ENCODE results near the gene CPT1A. TPM values are rescaled to one million over a fixed set of nuclear protein-coding genes. Genes with fewer than 3 reads are reported as not detected.

The CPT1A gene
- polyA plus RNA-seq, 1 experiment = 29.8 TPM

DNA sequence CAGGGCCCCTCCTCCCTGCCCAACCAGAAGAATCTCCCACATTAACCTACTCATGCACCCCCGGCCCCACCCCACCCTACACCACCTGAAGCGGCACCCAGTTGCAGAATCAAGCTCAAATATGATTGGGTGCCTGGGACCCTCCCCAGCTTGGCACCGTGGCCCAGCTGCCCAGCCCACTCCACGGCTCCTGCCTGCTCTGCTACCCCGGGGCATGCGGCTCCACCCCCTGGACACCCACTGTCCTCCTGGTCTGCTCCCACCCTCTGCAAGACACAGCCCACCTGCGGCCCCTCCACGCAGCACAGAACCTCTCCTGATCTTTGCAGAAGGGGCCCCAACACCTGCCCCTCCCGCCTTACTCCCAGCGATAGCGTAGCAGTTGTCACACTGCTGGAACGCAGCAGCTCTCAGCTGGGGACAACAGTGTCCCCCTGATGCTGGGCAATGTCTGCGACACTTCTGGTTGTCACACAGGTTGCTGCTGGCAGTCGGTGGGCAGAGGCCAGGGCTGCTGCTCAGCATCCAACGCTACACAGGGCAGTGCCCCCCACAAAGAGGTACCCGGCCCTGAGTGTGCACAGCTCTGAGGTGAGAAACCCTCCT is 58.4 kb downstream of the CPT1A start:
- no peaks in the 10 kb centered on the region for H3K27me3 ChIP-seq (ENCODE audit: control insufficient read depth, insufficient read depth, low read length)
- DNase-seq (ENCODE audit: low read depth) = no peak
- peaks cover 24% of the 10 kb centered on the region for H3K36me3 ChIP-seq (ENCODE audit: control insufficient read depth, insufficient read depth, low read length)
- no peak overlapping the region for H3K4me3 ChIP-seq (ENCODE audit: low read depth, low read length)
- ChIA-PET CTCF (no interaction called here), POLR2A (no interaction called here)
- TF ChIP-seq, protein P1, sequence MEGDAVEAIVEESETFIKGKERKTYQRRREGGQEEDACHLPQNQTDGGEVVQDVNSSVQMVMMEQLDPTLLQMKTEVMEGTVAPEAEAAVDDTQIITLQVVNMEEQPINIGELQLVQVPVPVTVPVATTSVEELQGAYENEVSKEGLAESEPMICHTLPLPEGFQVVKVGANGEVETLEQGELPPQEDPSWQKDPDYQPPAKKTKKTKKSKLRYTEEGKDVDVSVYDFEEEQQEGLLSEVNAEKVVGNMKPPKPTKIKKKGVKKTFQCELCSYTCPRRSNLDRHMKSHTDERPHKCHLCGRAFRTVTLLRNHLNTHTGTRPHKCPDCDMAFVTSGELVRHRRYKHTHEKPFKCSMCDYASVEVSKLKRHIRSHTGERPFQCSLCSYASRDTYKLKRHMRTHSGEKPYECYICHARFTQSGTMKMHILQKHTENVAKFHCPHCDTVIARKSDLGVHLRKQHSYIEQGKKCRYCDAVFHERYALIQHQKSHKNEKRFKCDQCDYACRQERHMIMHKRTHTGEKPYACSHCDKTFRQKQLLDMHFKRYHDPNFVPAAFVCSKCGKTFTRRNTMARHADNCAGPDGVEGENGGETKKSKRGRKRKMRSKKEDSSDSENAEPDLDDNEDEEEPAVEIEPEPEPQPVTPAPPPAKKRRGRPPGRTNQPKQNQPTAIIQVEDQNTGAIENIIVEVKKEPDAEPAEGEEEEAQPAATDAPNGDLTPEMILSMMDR (IDR thresholded peaks at IDR 0.05; ENCODE audit: insufficient read depth, low read depth, low read length) = no peak

DNA sequence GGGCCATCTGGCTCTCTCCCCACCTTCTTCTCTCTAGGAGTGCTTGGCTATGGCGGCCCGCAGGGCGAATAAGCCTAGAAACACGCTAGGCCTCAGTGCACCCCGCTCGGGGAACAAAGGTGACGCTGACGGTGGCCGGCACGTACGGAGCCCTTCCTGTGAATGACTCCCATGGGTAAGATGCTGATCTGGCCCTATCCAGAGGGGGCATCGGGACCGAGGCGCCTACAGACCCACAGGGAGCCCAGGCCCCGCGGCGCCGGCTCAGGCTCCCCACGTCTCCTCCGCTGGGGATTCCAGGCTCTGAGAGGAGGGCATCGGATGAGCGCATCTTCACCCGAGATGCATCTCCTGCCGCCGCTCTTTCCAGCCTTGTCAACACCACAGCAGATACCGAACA is 59.0 kb downstream of the CPT1A start:
- Histone ChIP-seq H3K4me3 (ENCODE audit: low read depth, low read length) (no peak overlapping the region), H3K36me3 (ENCODE audit: control insufficient read depth, insufficient read depth, low read length) (peaks cover 25% of the 10 kb centered on the region), H3K27me3 (ENCODE audit: control insufficient read depth, insufficient read depth, low read length) (no peaks in the 10 kb centered on the region)
- ChIA-PET POLR2A (no interaction called here), CTCF (no interaction called here)
- TF ChIP-seq, protein P1 (IDR thresholded peaks at IDR 0.05; ENCODE audit: insufficient read depth, low read depth, low read length) = no peak
- DNase-seq (ENCODE audit: low read depth) = no peak

DNA sequence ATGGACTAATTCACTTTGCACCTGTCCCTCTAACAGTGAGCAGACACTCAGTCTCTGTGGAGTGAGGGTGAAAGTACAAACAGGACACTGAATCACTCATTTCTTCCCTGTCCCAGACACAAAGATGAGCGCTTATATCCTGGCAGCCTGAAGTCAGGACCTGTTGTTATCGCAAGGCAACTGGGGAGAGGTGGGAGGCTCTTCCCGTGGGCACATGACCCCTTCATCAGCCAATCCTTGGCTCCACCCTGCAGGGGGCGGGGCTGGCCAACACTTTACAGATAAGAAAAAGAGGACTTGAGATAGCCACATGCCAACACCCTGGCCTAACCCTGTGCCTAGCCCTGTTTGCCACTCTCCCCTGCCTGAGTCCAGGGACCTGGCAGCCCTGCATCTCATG is 60.9 kb downstream of the CPT1A start:
- Histone ChIP-seq H3K36me3 (ENCODE audit: control insufficient read depth, insufficient read depth, low read length) (peaks cover 29% of the 10 kb centered on the region), H3K4me3 (ENCODE audit: low read depth, low read length) (no peak overlapping the region), H3K27me3 (ENCODE audit: control insufficient read depth, insufficient read depth, low read length) (no peaks in the 10 kb centered on the region)
- no peak for DNase-seq (ENCODE audit: low read depth)
- ChIA-PET POLR2A (no interaction called here), CTCF (interaction anchor here (0.6 kb wide), 1 partner anchor 168 kb away, joined by 3 read pairs; no protein-coding TSS in a partner anchor)
- TF ChIP-seq, protein P1 (IDR thresholded peaks at IDR 0.05; ENCODE audit: insufficient read depth, low read depth, low read length) = no peak

DNA sequence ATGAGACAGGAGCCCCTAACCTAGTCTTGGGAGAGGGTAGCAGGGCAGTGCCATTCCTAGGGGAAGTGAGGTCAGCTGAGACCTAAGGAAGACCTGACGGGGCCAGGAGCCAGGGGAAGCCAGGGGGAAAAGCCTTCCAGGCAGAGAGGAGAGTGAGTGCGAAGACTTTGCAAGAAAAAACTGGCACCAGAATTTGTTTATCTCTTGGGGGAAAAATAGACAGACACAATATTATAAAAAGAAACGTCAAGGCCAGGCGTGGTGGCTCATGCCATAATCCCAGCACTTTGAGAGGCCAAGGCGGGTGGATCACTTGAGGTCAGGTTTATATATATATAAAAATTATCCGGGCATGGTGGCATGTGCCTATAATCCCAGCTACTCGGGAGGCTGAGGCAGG is 63.5 kb downstream of the CPT1A start:
- CTCF ChIA-PET = interaction anchor here (2.0 kb wide), 2 partner anchors 20 to 112 kb away, joined by 6 to 7 read pairs; no protein-coding TSS in a partner anchor
- TF ChIP-seq, protein P1 (IDR thresholded peaks at IDR 0.05; ENCODE audit: insufficient read depth, low read depth, low read length) = no peak
- peaks cover 33% of the 10 kb centered on the region for H3K36me3 ChIP-seq (ENCODE audit: control insufficient read depth, insufficient read depth, low read length)
- H3K27me3 ChIP-seq (ENCODE audit: control insufficient read depth, insufficient read depth, low read length) = no peaks in the 10 kb centered on the region
- POLR2A ChIA-PET = no interaction called here
- no peak for DNase-seq (ENCODE audit: low read depth)
- H3K4me3 ChIP-seq (ENCODE audit: low read depth, low read length) = no peak overlapping the region

DNA sequence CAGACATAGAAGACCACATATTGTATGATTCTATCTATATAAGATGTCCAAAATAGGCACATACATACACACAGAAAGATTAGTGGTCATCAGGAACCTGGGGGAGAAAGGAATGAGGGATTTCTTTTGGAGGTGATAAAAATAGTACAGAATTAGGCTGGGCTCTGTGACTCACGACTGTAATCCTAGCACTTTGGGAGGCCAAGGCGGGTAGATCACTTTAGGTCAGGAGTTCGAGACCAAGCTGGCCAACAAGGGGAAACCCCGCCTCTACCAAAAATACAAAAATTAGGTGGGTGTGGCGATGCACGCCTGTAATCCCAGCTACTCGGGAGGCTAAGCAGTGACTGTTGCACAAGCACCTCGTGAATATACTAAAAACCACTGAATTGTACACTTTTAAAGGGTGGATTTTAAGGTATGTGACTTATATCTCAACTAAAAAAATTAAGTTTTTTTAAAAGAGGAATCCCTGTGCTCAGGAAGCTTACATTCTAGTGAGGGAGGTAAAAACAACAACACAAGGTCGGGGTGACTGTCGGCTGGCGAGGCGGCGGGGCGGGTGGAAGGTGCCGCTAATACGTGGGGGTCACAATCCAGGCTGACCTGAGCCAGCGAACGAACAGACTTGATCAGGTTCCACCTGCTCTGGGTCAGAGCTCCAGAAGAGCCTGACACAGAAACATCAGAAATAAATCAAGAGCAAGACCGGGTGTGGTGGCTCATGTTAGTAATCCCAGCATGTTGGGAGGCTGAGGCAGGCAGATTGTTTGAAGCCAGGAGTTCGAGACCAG is 65.1 kb downstream of the CPT1A start:
- CTCF ChIA-PET = interaction anchor here (0.6 to 2.0 kb wide), 3 partner anchors 20 to 113 kb away, joined by 5 to 7 read pairs (median 6); no protein-coding TSS in a partner anchor
- H3K4me3 ChIP-seq (ENCODE audit: low read depth, low read length) = no peak overlapping the region
- peaks cover 32% of the 10 kb centered on the region for H3K36me3 ChIP-seq (ENCODE audit: control insufficient read depth, insufficient read depth, low read length)

More for the DNA sequence above, 65.1 kb downstream of the CPT1A start:
- POLR2A ChIA-PET = no interaction called here
- TF ChIP-seq, protein P1 (IDR thresholded peaks at IDR 0.05; ENCODE audit: insufficient read depth, low read depth, low read length) = no peak
- DNase-seq (ENCODE audit: low read depth) = no peak
- H3K27me3 ChIP-seq (ENCODE audit: control insufficient read depth, insufficient read depth, low read length) = no peaks in the 10 kb centered on the region
